IMR-90 (cell line): ENCODE data around the gene MAPK8IP3. TPM values are rescaled to one million over a fixed set of nuclear protein-coding genes. Genes with fewer than 3 reads are reported as not detected.

ENCODE experiments used
- ATAC-seq: fragments of 200-7000 bp; cut with Tn5 transposase; 2 replicates; pipeline ENCODE4 v1.9.1; 2020; ENCODE audit warnings: low read depth, mild to moderate bottlenecking, moderate library complexity
- BruUV-seq: library from RNA; stranded (reverse); fragments of 400-500 nt; replicated peaks from 2 replicates; lab custom pipeline; 2021; lab: Mats Ljungman, UMichigan
- CTCF ChIA-PET: fragments of 300-600 bp; formaldehyde crosslinking; extraction: SDS; loops from one replicate; lab custom pipeline; 2021; ENCODE audit warnings: antibody characterized with exemption; lab: Yijun Ruan, JAX
- POLR2A ChIA-PET: fragments of 300-600 bp; sonication (Branson Sonifier 250); formaldehyde crosslinking; loops from one replicate; lab custom pipeline; 2022; ENCODE audit warnings: antibody characterized with exemption; ENCODE audit not compliant: unreplicated experiment; lab: Charles Lee
- DNase-seq: peaks from one replicate; pipeline ENCODE4 v3.0.0; 2013
- H2AFZ ChIP-seq: replicated peaks from 2 replicates; pipeline ENCODE3; 2013; ENCODE audit warnings: low read length, mild to moderate bottlenecking; ENCODE audit not compliant: poor library complexity
- H2AK5ac ChIP-seq: 2 replicates; pipeline ENCODE4 v1.6.1; 2013; ENCODE audit warnings: low read depth, low read length, inconsistent platforms
- H2AK9ac ChIP-seq: replicated peaks from 2 replicates; pipeline ENCODE3; 2013; ENCODE audit warnings: mild to moderate bottlenecking, low read depth, low read length, moderate library complexity; ENCODE audit not compliant: poor library complexity
- H2BK120ac ChIP-seq: 2 replicates; pipeline ENCODE4 v1.6.1; 2013; ENCODE audit warnings: low read depth, low read length, inconsistent platforms
- H2BK15ac ChIP-seq: 3 replicates; pipeline ENCODE4 v1.6.1; 2013; ENCODE audit warnings: low read depth, low read length, inconsistent platforms
- H2BK20ac ChIP-seq: 2 replicates; pipeline ENCODE4 v1.6.1; 2013; ENCODE audit warnings: low read depth, mild to moderate bottlenecking, inconsistent platforms, low read length, moderate library complexity
- H2BK5ac ChIP-seq: 2 replicates; pipeline ENCODE4 v1.6.1; 2013; ENCODE audit warnings: mild to moderate bottlenecking, low read depth, low read length, inconsistent platforms; ENCODE audit not compliant: poor library complexity, severe bottlenecking
- H3K14ac ChIP-seq: replicated peaks from 2 replicates; pipeline ENCODE4 v1.6.1; 2013; ENCODE audit warnings: low read depth, low read length, inconsistent platforms
- H3K18ac ChIP-seq: 2 replicates; pipeline ENCODE4 v1.6.1; 2013; ENCODE audit warnings: low read depth, low read length, control low read depth
- H3K23ac ChIP-seq: 2 replicates; pipeline ENCODE4 v1.6.1; 2013; ENCODE audit warnings: low read depth, low read length, inconsistent platforms
- H3K27ac ChIP-seq: 2 replicates; pipeline ENCODE4 v1.5.1; 2013; ENCODE audit warnings: mild to moderate bottlenecking, control low read depth, low read length; ENCODE audit not compliant: insufficient read depth
- H3K27me3 ChIP-seq: 2 replicates; pipeline ENCODE4 v1.6.1; 2013; ENCODE audit warnings: low read length; ENCODE audit not compliant: control insufficient read depth, insufficient read depth
- H3K36me3 ChIP-seq: 2 replicates; pipeline ENCODE4 v1.6.1; 2013; ENCODE audit warnings: low read length, mixed read lengths; ENCODE audit not compliant: control insufficient read depth, insufficient read depth
- H3K4ac ChIP-seq: 2 replicates; pipeline ENCODE4 v1.6.1; 2013; ENCODE audit warnings: low read depth, low read length, inconsistent platforms
- H3K4me1 ChIP-seq: 2 replicates; pipeline ENCODE4 v1.6.1; 2013; ENCODE audit warnings: low read length, mixed read lengths; ENCODE audit not compliant: control insufficient read depth, insufficient read depth
- H3K4me2 ChIP-seq: 2 replicates; pipeline ENCODE4 v1.6.1; 2013; ENCODE audit warnings: low read depth, mild to moderate bottlenecking, control low read depth, low read length, moderate library complexity
- H3K4me3 ChIP-seq: 2 replicates; pipeline ENCODE4 v1.5.1; 2013; ENCODE audit warnings: low read depth, mild to moderate bottlenecking, control low read depth, low read length, moderate library complexity; ENCODE audit not compliant: insufficient read depth
- H3K56ac ChIP-seq: 2 replicates; pipeline ENCODE4 v1.6.1; 2013; ENCODE audit warnings: low read length, inconsistent platforms; ENCODE audit not compliant: insufficient read depth; ENCODE audit errors: extremely low read depth
- H3K79me1 ChIP-seq, 2 experiments: 2 replicates each; pipeline ENCODE4 v1.6.1; 2013; ENCODE audit warnings: low read length in 2 of 2, inconsistent platforms in 1 of 2, low read depth in 1 of 2
- H3K9ac ChIP-seq: 2 replicates; pipeline ENCODE4 v1.6.1; 2013; ENCODE audit warnings: low read depth, low read length, control low read depth
- H3K9me1 ChIP-seq: 2 replicates; pipeline ENCODE4 v1.6.1; 2013; ENCODE audit warnings: low read length, inconsistent platforms; ENCODE audit not compliant: insufficient read depth
- H3K9me3 ChIP-seq: 2 replicates; pipeline ENCODE4 v1.6.1; 2013; ENCODE audit warnings: low read length; ENCODE audit not compliant: control insufficient read depth, insufficient read depth
- H4K20me1 ChIP-seq: 2 replicates; pipeline ENCODE4 v1.6.1; 2013; ENCODE audit warnings: low read length, inconsistent platforms; ENCODE audit not compliant: insufficient read depth
- H4K5ac ChIP-seq: 2 replicates; pipeline ENCODE4 v1.6.1; 2013; ENCODE audit warnings: mild to moderate bottlenecking, low read depth, low read length, control low read depth
- H4K8ac ChIP-seq, 2 experiments: 2 replicates each; pipeline ENCODE4 v1.6.1; 2013; ENCODE audit warnings: low read depth in 2 of 2, low read length in 2 of 2, control low read depth in 1 of 2, inconsistent platforms in 1 of 2
- H4K91ac ChIP-seq: 2 replicates; pipeline ENCODE4 v1.6.1; 2013; ENCODE audit warnings: low read depth, low read length, inconsistent platforms; ENCODE audit not compliant: insufficient read depth
- BHLHE40 ChIP-seq: fragments of 150-350 bp; IDR thresholded peaks from 2 replicates; pipeline ENCODE4 v1.6.1; 2016; ENCODE audit warnings: mild to moderate bottlenecking, low read depth, low read length
- CHD1 ChIP-seq: IDR thresholded peaks from 2 replicates; pipeline ENCODE4 v1.6.1; 2012; ENCODE audit warnings: low read depth, low read length, improper control_type of control experiment
- CTCF ChIP-seq: conservative IDR thresholded peaks from 2 replicates; pipeline ENCODE4 v1.5.1; 2012; ENCODE audit warnings: mild to moderate bottlenecking, low read depth, low read length, improper control_type of control experiment
- ELK1 ChIP-seq: fragments of 150-350 bp; IDR thresholded peaks from 2 replicates; pipeline ENCODE4 v1.6.1; 2016; ENCODE audit warnings: low read depth, mild to moderate bottlenecking, low read length, moderate library complexity, borderline replicate concordance
- FOS ChIP-seq: fragments of 150-350 bp; IDR thresholded peaks from 2 replicates; pipeline ENCODE4 v1.6.1; 2016; ENCODE audit warnings: low read depth, low read length
- MAFK ChIP-seq: IDR thresholded peaks from 2 replicates; pipeline ENCODE4 v1.6.1; 2012; ENCODE audit warnings: low read depth, low read length, improper control_type of control experiment
- MAZ ChIP-seq: IDR thresholded peaks from 2 replicates; pipeline ENCODE4 v1.6.1; 2012; ENCODE audit warnings: low read depth, mild to moderate bottlenecking, low read length, improper control_type of control experiment, moderate library complexity, borderline replicate concordance
- MXI1 ChIP-seq: IDR thresholded peaks from 2 replicates; pipeline ENCODE4 v1.6.1; 2012; ENCODE audit warnings: low read depth, mild to moderate bottlenecking, low read length, moderate library complexity, borderline replicate concordance
- NFE2L2 ChIP-seq: fragments of 150-350 bp; IDR thresholded peaks from 2 replicates; pipeline ENCODE4 v1.6.1; 2016; ENCODE audit warnings: low read depth, mild to moderate bottlenecking, low read length
- POLR2A ChIP-seq: IDR thresholded peaks from 2 replicates; pipeline ENCODE4 v1.6.1; 2012; ENCODE audit warnings: mild to moderate bottlenecking, low read depth, low read length
- RAD21 ChIP-seq: IDR thresholded peaks from 2 replicates; pipeline ENCODE4 v1.6.1; 2012; ENCODE audit warnings: low read length, improper control_type of control experiment
- RCOR1 ChIP-seq: IDR thresholded peaks from 2 replicates; pipeline ENCODE4 v1.6.1; 2012; ENCODE audit warnings: mild to moderate bottlenecking, low read length, improper control_type of control experiment; ENCODE audit not compliant: insufficient replicate concordance
- RFX5 ChIP-seq: IDR thresholded peaks from 2 replicates; pipeline ENCODE4 v1.8.0; 2012; ENCODE audit warnings: low read depth, mild to moderate bottlenecking, low read length, moderate library complexity
- SMC3 ChIP-seq: fragments of 150-350 bp; IDR thresholded peaks from 2 replicates; pipeline ENCODE4 v1.6.1; 2016; ENCODE audit warnings: low read depth, mild to moderate bottlenecking, antibody characterized with exemption, low read length, moderate library complexity
- USF2 ChIP-seq: fragments of 150-350 bp; IDR thresholded peaks from 2 replicates; pipeline ENCODE4 v1.6.1; 2017; ENCODE audit warnings: mild to moderate bottlenecking, antibody characterized with exemption, low read length, low read depth
- WGBS, 2 experiments: methylation state at CpG; one replicate each; pipeline versions ENCODE4 v1.1.5 to v1.1.7; 2013; ENCODE audit warnings: missing lambda C conversion rate in 2 of 2; ENCODE audit not compliant: insufficient read length in 1 of 2; ENCODE audit errors: extremely low coverage in 2 of 2; 5-methylcytosine and 5-hydroxymethylcytosine counted together
- dilution Hi-C: fragments of 300-500 bp; cut with HindIII; formaldehyde crosslinking; loops from one replicate; pipeline ENCODE4 v1.14.3; 2018; ENCODE audit warnings: low sequenced_read_pairs; ENCODE audit not compliant: unreplicated experiment
- in situ Hi-C: fragments of 300-500 bp; cut with MboI; formaldehyde crosslinking; loops from 3 replicates; pipeline ENCODE4 v1.14.3; 2019; ENCODE audit warnings: low sequenced_read_pairs, inconsistent platforms, mixed read lengths
- intact Hi-C: fragments of 100-400 bp; cut with micrococcal nuclease; formaldehyde crosslinking; loops from 2 replicates; pipeline ENCODE4 v1.10.0; 2022
- polyA plus RNA-seq, 3 experiments: library from polyadenylated mRNA; depleted of rRNA; stranded (reverse); fragments of >200 nt; gene quantifications; 2 replicates each; pipeline ENCODE4 v1.2.3, GENCODE V29; 2012; ENCODE audit warnings: low replicate concordance in 1 of 3
- total RNA-seq: library from RNA; depleted of rRNA; stranded (reverse); fragments of >200 nt; gene quantifications from 2 replicates; pipeline ENCODE4 v1.2.3, GENCODE V29; 2012

MAPK8IP3 gene
- total and polyA plus RNA-seq, 2 of the 4 experiments (the other 2 are of a cell fraction) = 17.0 to 69.1 TPM

- Histone ChIP-seq H3K27ac (no peak overlapping the region), H3K4me3 (no peak overlapping the region), H2BK15ac (no peak overlapping the region), H3K23ac (no peak overlapping the region), H2BK5ac (no peak overlapping the region), H2BK20ac (no peak overlapping the region), H3K14ac (no peak overlapping the region), H3K79me1 (peaks cover 12 to 63% of the 10 kb centered on the region in 2 experiments), H3K4me1 (peaks cover 13% of the 10 kb centered on the region), H2BK120ac (no peak overlapping the region), H3K4me2 (no peak overlapping the region), H4K5ac (no peak overlapping the region), H2AK5ac (no peak overlapping the region), H3K18ac (no peak overlapping the region), H4K20me1 (peaks cover 25% of the 10 kb centered on the region), H3K9me3 (no peaks in the 10 kb centered on the region), H4K8ac (no peak overlapping the region), H3K4ac (no peak overlapping the region), H3K9me1 (0 out of 2 replicates have a peak, but pooled peaks cover 3% of the 10 kb centered on the region), H3K36me3 (peaks cover 28% of the 10 kb centered on the region; the same call in 1 of the 2 replicates), H2AFZ (no peak overlapping the region), H3K56ac (no peak overlapping the region), H2AK9ac (peak overlapping the region; percentile 65), H3K27me3 (no peaks in the 10 kb centered on the region), H3K9ac (no peak overlapping the region), H4K91ac (no peak overlapping the region)
- WGBS, 2 experiments = 94% methylated on average over 26 of the region's 30 CpGs; no CpG with 5 or more reads in 1 of the 2 experiments
- ChIA-PET POLR2A (no interaction called here), CTCF (no interaction called here)
- no TSS peak for BruUV-seq
- intact Hi-C loops = no loop called here
- ATAC-seq (no peak), DNase-seq (no peak)
- dilution Hi-C loops = no loop called here
- in situ Hi-C loops = no loop called here
- TF ChIP-seq BHLHE40 = no peak
- TF ChIP-seq RAD21 = no peak
- TF ChIP-seq CHD1 = no peak
- TF ChIP-seq MAFK = no peak
- TF ChIP-seq MXI1 = no peak
- TF ChIP-seq FOS = no peak
- TF ChIP-seq POLR2A = no peak
- no peak for TF ChIP-seq SMC3
- TF ChIP-seq CTCF = no peak
- TF ChIP-seq ELK1 = no peak
- TF ChIP-seq NFE2L2 = no peak
- no peak for TF ChIP-seq USF2
- TF ChIP-seq RCOR1 = no peak
- TF ChIP-seq MAZ = no peak
- no peak for TF ChIP-seq RFX5
Observed at GRCh38 chr16:1775006-1775845, 69.2 kb downstream of the MAPK8IP3 start.
